ENCODE measurements around the gene ZDHHC9. TPM values are rescaled to one million over a fixed set of nuclear protein-coding genes. Genes with fewer than 3 reads are reported as not detected.
A peak's percentile ranks its signal among the peaks of the same experiment; 100 is the strongest.

ZDHHC9 gene
- total RNA-seq, 2 experiments from 2014 or later, result 9.0 to 11.0 TPM

DNA sequence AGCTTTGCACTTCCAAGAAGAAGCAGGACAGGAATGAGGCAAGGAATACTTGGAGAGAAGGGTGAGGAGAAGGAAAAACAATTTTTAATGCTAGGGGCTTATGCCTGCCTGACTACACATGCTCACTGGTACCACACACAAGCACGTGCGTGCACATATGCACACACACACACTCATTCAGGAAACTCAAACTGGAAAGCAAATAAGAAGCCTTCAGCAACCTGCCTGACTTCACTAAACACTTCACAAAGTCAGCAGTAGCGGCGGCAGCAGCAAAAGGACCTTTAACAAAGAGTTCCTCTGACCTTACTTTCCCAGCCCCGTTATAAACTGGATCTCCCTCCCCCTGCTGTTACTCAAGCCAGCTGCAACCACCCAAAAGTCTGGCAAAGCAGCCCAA, 3.3 kb downstream of the ZDHHC9 start:
- Mint-ChIP-seq H3K4me1 (ENCODE audit: low read depth) (peaks cover 16% of the 10 kb centered on the region), H3K27me3 (no peaks in the 10 kb centered on the region), H3K4me3 (no peak overlapping the region), H3K9me3 (no peaks in the 10 kb centered on the region), H3K36me3 (peaks cover 2% of the 10 kb centered on the region), H3K27ac (no peak overlapping the region)
- intact Hi-C loops (cut with micrococcal nuclease), result no loop called here
- POLR2A ChIA-PET, result no interaction called here
- no peak for DNase-seq
- CTCF ChIA-PET, result no interaction called here

DNA sequence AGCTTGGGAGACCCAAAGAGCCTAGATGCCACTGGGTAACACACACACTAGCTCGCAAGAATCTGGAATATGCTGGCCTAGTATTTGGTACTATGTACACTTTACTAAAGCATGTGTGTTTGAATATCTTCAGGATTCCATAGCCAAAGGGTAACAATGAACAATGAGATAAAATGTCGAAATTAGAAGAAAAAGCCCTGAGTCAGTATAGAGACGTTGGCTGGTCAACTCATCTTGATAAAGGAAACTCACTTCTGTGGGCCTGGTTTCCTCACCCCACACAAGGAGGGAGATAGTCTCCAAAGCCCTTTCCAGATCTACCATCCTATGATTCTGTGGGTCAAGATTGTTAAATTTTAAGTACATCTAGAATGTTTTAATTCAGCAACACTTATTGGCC, 6.9 kb downstream of the ZDHHC9 start:
- POLR2A ChIA-PET, result no interaction called here
- Mint-ChIP-seq H3K27ac (no peak overlapping the region), H3K4me1 (ENCODE audit: low read depth) (peaks cover 8% of the 10 kb centered on the region), H3K4me3 (no peak overlapping the region), H3K36me3 (peaks cover 2% of the 10 kb centered on the region), H3K27me3 (no peaks in the 10 kb centered on the region), H3K9me3 (no peaks in the 10 kb centered on the region)
- intact Hi-C loops (cut with micrococcal nuclease), result no loop called here
- CTCF ChIA-PET, result interaction anchor here (1.8 kb wide), 1 partner anchor 14 kb away, joined by 4 read pairs; no protein-coding TSS in a partner anchor
- DNase-seq, result no peak

DNA sequence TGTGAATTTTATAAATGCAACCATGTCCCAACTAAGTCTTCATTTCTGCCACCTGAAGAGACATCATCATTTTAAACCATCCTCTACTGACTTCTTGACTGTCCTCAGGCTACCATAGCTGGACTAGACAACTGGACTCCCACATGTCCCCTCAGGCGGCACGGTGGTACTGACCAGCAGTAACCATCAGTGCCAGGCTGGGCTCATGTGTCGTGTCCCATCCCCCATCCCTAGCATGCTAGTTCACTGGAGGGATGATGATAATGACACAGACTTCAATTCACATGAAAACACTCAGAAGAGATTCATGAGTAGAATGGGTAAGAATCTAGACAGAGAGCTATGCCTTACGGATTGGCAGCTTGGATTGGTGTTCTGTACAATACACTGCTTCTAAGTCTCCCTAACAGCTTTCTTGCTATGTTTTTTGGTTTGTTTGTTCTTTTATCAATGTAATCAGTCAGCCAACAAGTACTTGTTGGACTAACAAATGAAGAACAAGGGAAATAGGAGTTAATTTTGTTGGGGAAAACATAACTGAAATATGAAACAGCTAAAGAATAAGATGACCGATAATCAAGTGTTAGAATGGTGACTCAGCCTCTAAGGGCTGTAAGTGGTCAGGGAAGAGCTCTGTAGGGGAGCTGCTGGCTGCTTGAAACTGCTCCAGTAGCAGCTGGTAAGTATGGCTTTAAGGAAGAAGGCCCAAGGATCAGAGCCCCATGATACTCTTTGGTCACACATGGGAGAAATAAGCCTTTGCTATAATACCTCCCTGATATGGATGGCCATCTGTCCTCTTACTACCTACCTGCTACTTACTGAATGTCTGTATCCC, 10.3 kb downstream of the ZDHHC9 start:
- ChIA-PET POLR2A (no interaction called here), CTCF (interaction anchor here (1.2 kb wide), 1 partner anchor 10 kb away, joined by 7 read pairs; no protein-coding TSS in a partner anchor)
- Mint-ChIP-seq H3K4me3 (no peak overlapping the region), H3K27ac (no peak overlapping the region), H3K4me1 (ENCODE audit: low read depth) (no peaks in the 10 kb centered on the region), H3K36me3 (no peaks in the 10 kb centered on the region), H3K27me3 (no peaks in the 10 kb centered on the region), H3K9me3 (no peaks in the 10 kb centered on the region)
- DNase-seq, result no peak
- intact Hi-C loops (cut with micrococcal nuclease), result no loop called here

DNA sequence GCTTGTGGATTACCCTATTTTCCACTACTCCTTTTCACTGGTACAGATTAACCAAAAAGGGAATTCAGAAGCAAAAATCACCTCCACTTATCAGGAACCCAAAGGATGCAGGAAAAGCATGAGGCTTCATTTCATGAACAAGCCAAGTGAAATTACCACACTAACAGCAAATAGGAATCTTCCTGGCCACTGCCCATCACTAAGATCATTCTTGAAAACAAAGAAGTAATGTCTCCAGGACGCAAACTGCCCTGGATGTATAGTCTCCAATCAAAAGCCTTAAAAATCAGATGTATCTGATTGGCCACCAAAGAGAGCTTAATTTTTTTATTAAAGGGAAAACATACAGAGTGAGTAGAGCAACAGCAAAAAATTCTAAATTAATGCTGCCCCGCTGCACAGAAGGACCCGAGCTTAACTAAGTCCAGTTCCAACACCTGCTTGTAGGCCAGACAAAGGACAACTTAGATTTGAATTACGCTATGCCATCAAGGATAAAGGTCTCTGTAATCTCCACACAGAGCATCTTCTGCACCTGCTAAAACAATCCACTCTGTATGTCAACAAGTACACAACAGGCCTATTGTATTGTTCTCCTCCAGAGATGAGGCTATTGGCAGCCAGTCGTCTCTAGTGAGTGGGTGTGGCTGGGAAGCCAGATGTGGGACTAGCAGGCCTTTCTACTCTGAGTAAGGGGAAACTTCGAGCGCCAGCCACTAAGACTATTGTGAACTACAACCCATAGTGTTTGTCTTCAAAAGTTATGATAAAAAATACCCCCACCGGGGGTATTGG, 12.4 kb downstream of the ZDHHC9 start:
- DNase-seq, result no peak
- CTCF ChIA-PET, result interaction anchor here (1.2 kb wide), 1 partner anchor 227 kb away, joined by 4 read pairs; no protein-coding TSS in a partner anchor
- intact Hi-C loops (cut with micrococcal nuclease), result no loop called here
- peaks cover 3% of the 10 kb centered on the region for H3K4me1 Mint-ChIP-seq (ENCODE audit: low read depth)
- H3K27me3 Mint-ChIP-seq, result no peaks in the 10 kb centered on the region
- no peak overlapping the region for H3K27ac Mint-ChIP-seq
- POLR2A ChIA-PET, result no interaction called here
- no peaks in the 10 kb centered on the region for H3K36me3 Mint-ChIP-seq
- H3K9me3 Mint-ChIP-seq, result no peaks in the 10 kb centered on the region
- no peak overlapping the region for H3K4me3 Mint-ChIP-seq

DNA sequence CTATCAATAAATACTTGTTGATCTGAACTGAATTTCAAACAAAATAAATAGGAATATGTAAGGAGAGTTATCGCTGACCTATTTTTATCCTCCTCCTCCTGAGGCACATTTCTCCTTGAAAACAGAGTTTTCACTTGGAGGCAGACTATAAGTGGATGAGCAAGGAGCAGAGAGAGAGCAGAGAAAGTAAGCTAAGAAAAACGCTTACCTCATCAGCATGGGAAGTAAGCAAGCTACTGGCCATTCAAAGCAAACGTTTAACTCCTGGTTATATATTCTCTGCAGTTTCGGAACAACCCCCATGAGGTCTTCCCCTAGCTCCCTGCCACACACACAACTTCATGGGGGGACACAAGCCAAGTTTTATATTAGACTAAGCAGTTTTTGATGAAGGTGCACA, 13.2 kb downstream of the ZDHHC9 start:
- intact Hi-C loops (cut with micrococcal nuclease), result no loop called here
- DNase-seq, result no peak
- Mint-ChIP-seq H3K9me3 (no peaks in the 10 kb centered on the region), H3K36me3 (no peaks in the 10 kb centered on the region), H3K4me3 (no peak overlapping the region), H3K27me3 (no peaks in the 10 kb centered on the region), H3K27ac (no peak overlapping the region), H3K4me1 (ENCODE audit: low read depth) (peaks cover 9% of the 10 kb centered on the region)
- CTCF ChIA-PET, result interaction anchor here (1.2 kb wide), 1 partner anchor 226 kb away, joined by 4 read pairs; no protein-coding TSS in a partner anchor
- POLR2A ChIA-PET, result no interaction called here

DNA sequence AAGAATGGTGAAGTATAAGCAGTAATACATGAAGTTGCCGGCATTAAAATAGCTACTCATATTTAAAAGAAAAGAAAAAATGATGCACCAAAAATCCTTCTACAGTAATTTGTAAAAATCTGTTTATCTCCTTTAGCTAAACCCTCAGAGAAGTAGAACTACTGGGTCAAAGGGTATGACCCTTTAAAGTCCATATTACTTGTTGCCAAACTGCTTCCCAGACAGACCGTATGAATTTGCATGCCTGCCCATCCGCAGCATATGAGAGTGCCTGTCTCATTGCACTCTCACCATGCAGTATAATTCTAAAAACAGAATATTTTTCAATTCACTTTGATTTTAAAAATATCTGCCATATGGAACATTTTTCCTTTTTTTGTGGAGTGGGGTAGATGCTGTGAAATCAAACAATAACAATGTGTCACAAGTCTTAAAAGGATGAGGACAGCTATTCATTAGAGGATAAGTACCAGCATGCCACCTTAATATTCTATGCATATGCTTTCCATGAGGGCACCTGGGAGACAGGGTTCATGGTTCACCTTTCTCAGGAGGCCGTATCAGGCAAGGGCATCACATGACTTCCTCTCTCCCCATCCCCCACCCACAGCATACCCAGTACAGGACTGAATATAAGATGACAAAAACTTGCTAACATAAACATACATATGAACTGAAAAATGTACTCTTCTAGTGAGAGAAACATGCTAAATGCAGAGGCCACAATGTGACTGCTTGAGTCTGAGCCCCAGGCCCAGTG, 17.8 kb downstream of the ZDHHC9 start:
- Mint-ChIP-seq H3K4me1 (ENCODE audit: low read depth) (peaks cover 16% of the 10 kb centered on the region), H3K27me3 (no peaks in the 10 kb centered on the region), H3K9me3 (no peaks in the 10 kb centered on the region), H3K36me3 (peaks cover 4% of the 10 kb centered on the region), H3K27ac (peak overlapping the region; percentile 53), H3K4me3 (no peak overlapping the region)
- ChIA-PET CTCF (interaction anchor here (0.9 to 1.6 kb wide), 2 partner anchors 171 to 189 kb away, joined by 3 to 6 read pairs; partner anchors contain the start of gene APLN), POLR2A (interaction anchor here (1.2 kb wide), 1 partner anchor 80 kb away, joined by 3 read pairs; the partner anchor contains the start of gene UTP14A)
- intact Hi-C loops (cut with micrococcal nuclease), result loop anchor here (10.0 kb wide), 1 partner anchor 221 kb away; no protein-coding TSS in a partner anchor
- peak; percentile 22 for DNase-seq

DNA sequence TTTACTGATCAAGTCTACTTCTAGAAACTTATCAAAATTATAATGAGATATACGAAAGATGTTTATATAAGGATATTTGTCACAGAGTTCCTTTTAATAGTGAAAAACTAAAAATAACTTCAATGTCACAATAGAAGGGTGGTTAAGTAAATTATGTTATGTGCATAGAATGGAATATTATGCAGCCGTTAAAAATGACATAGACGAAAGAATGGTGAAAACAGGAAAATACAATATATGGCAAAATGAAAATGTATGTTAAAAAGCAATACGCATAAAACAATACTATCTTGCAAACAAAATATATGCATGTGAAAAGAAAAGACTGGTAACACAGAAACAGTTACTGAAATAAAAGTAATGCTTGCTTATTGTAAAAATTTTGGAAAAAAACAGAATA, 19.1 kb downstream of the ZDHHC9 start:
- H3K4me3 Mint-ChIP-seq, result no peak overlapping the region
- ChIA-PET POLR2A (no interaction called here), CTCF (interaction anchor here (1.0 to 2.5 kb wide), 4 partner anchors 45 to 355 kb away, joined by 3 to 17 read pairs (median 3); partner anchors contain the start of gene SASH3)
- no peaks in the 10 kb centered on the region for H3K9me3 Mint-ChIP-seq
- intact Hi-C loops (cut with micrococcal nuclease), result loop anchor here (10.0 kb wide), 1 partner anchor 220 kb away; no protein-coding TSS in a partner anchor
- peaks cover 4% of the 10 kb centered on the region for H3K36me3 Mint-ChIP-seq
- H3K4me1 Mint-ChIP-seq (ENCODE audit: low read depth), result peaks cover 16% of the 10 kb centered on the region
- no peak for DNase-seq
- H3K27ac Mint-ChIP-seq, result no peak overlapping the region
- no peaks in the 10 kb centered on the region for H3K27me3 Mint-ChIP-seq

DNA sequence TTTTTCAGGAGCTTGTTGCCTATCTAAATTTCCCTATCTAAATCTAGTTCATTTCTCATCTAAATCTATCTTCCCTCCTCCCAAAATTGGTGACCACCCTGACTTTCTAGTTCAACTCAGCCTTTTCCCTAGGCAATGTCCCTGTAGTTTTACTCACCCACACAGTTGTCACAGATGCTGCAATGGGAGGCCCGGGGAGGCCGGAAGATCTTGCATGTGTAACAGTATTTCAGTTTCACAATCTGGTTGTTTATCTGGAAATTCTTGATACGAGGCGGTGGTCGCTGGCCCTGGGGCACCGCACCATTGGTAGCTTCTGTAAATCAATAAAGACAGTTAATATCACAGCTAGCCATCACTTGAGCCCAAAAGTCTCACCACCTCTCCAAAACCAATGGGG, 20.2 kb downstream of the ZDHHC9 start:
- ChIA-PET POLR2A (interaction anchor here (1.0 kb wide), 1 partner anchor 20 kb away, joined by 3 read pairs; the partner anchor contains the start of gene ZDHHC9), CTCF (interaction anchor here (0.7 to 2.5 kb wide), 20 partner anchors 9 to 356 kb away, joined by 3 to 17 read pairs (median 4); partner anchors contain the start of genes APLN and SASH3)
- Mint-ChIP-seq H3K36me3 (peaks cover 4% of the 10 kb centered on the region), H3K4me1 (ENCODE audit: low read depth) (peaks cover 16% of the 10 kb centered on the region), H3K9me3 (no peaks in the 10 kb centered on the region), H3K27me3 (no peaks in the 10 kb centered on the region), H3K4me3 (no peak overlapping the region), H3K27ac (peak overlapping the region; percentile 81)
- intact Hi-C loops (cut with micrococcal nuclease), result loop anchor here (1.0 to 10.0 kb wide), 4 partner anchors 41 to 219 kb away; no protein-coding TSS in a partner anchor
- peak; percentile 53 for DNase-seq

DNA sequence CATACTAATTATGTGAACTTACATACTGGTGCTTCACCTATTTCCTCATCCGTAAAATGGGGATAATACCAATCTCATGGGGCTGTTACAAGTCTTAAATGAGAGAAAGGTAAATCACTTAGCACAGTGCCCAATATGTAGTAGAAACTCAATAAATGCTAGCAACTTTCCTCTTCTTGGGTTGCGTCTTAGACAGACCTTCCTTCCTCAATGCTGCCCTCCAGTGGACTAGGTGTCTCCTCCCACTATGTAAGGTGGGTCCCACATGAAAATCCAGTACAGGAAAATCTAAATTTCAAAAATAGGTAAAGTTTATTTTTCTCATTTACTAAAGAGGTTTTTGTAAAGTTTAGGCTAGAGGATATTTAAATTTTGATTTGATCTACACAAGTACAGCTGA, 20.6 kb downstream of the ZDHHC9 start:
- ChIA-PET POLR2A (no interaction called here), CTCF (interaction anchor here (0.6 to 2.5 kb wide), 21 partner anchors 8 to 357 kb away, joined by 3 to 17 read pairs (median 4); partner anchors contain the start of gene APLN)
- H3K4me3 Mint-ChIP-seq, result no peak overlapping the region
- no peaks in the 10 kb centered on the region for H3K9me3 Mint-ChIP-seq
- H3K36me3 Mint-ChIP-seq, result peaks cover 4% of the 10 kb centered on the region
- peak overlapping the region; percentile 81 for H3K27ac Mint-ChIP-seq
- H3K27me3 Mint-ChIP-seq, result no peaks in the 10 kb centered on the region
- intact Hi-C loops (cut with micrococcal nuclease), result loop anchor here (1.0 to 10.0 kb wide), 4 partner anchors 40 to 218 kb away; no protein-coding TSS in a partner anchor
- peak; percentile 46 for DNase-seq
- peaks cover 16% of the 10 kb centered on the region for H3K4me1 Mint-ChIP-seq (ENCODE audit: low read depth)

DNA sequence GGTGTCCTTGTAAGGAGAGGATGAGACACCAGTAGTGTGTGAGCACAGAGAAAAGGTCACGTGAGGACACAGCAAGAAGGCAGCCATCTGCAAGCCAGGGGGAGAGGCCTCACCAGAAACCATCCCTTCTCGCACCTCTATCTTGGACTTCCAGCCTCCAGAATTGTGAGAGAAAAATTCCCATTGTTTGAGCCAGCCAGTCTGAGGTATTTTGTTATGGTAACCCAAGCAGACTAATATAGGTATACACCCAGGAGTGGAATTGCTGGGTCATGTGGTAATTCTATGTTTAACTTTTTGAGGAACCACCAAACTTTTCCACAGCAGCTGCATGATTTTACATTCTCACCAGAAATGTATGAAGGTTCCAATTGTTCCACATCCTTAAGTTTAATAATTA, 25.6 kb downstream of the ZDHHC9 start:
- H3K4me3 Mint-ChIP-seq, result no peak overlapping the region
- intact Hi-C loops (cut with micrococcal nuclease), result no loop called here
- ChIA-PET POLR2A (no interaction called here), CTCF (no interaction called here)
- no peak overlapping the region for H3K27ac Mint-ChIP-seq
- H3K27me3 Mint-ChIP-seq, result no peaks in the 10 kb centered on the region
- H3K36me3 Mint-ChIP-seq, result peaks cover 6% of the 10 kb centered on the region
- no peaks in the 10 kb centered on the region for H3K9me3 Mint-ChIP-seq
- no peak for DNase-seq
- H3K4me1 Mint-ChIP-seq (ENCODE audit: low read depth), result peaks cover 1% of the 10 kb centered on the region

DNA sequence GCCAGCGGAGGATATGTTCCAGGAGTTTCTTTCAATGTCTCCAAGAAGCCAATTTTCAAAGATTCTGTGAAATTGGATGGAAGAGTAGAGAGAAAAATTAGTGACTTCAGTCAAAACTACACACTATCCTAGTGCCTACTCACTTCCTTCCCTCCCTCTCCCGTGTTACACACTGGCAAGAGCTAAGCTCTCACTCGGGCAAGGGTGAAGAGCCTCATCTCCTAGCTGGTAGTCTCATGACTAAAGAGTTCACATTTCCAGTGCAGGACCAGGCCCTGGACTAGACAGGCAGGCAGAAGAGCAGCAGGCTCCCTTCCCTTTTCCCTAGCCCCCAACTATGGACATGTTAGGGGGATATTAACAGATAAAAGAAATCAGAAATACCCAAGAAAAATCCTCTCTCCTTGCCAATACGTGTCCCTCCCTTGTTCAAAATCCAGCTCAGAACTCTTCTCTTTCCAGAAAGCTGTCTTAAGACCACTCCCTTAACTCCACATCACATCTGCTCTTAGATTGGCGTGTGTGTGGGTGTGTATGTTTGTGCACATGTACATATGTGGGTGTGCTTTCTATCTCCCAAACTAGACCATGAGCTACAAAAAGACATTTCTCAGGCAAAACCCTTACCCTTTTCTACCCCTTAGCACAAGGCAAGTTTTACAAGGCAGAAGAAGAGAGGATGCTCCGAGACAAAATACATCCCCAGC, 29.9 kb downstream of the ZDHHC9 start:
- no peak overlapping the region for H3K27ac Mint-ChIP-seq
- H3K4me1 Mint-ChIP-seq (ENCODE audit: low read depth), result peaks cover 8% of the 10 kb centered on the region
- ChIA-PET CTCF (interaction anchor here (0.9 kb wide), 1 partner anchor 247 kb away, joined by 3 read pairs; no protein-coding TSS in a partner anchor), POLR2A (no interaction called here)
- no peaks in the 10 kb centered on the region for H3K9me3 Mint-ChIP-seq
- intact Hi-C loops (cut with micrococcal nuclease), result no loop called here
- H3K36me3 Mint-ChIP-seq, result peaks cover 18% of the 10 kb centered on the region
- H3K27me3 Mint-ChIP-seq, result no peaks in the 10 kb centered on the region
- H3K4me3 Mint-ChIP-seq, result no peak overlapping the region
- no peak for DNase-seq

Measured in activated CD4-positive, alpha-beta memory T cell treated with anti-CD3 and anti-CD28 coated beads for 36 hours (primary cell).